ENCODE results near the gene FMNL2.

The FMNL2 gene

GRCh38 chr2:152411154-152411553, 76.2 kb downstream of the FMNL2 start:
- no peak for TF ChIP-seq CTCF (IDR thresholded peaks at IDR 0.05; ENCODE audit: low read depth, low read length, missing control alignments)
- in situ Hi-C loops (cut with HindIII; ENCODE audit: low pct_ligation_motif_present, low sequenced_read_pairs): no loop called here
- Histone ChIP-seq H3K4me3 (ENCODE audit: low read depth, low read length) (no peak overlapping the region), H3K36me3 (replicated peaks) (no peaks in the 10 kb centered on the region), H3K27ac (no peak overlapping the region), H3K27me3 (replicated peaks) (no peaks in the 10 kb centered on the region)
- DNase-seq: no peak

GRCh38 chr2:152413228-152414030, 78.5 kb downstream of the FMNL2 start:
- DNase-seq: no peak
- TF ChIP-seq CTCF (IDR thresholded peaks at IDR 0.05; ENCODE audit: low read depth, low read length, missing control alignments): no peak
- H3K27me3 ChIP-seq (replicated peaks): no peaks in the 10 kb centered on the region
- H3K4me3 ChIP-seq (ENCODE audit: low read depth, low read length): no peak overlapping the region
- no peaks in the 10 kb centered on the region for H3K36me3 ChIP-seq (replicated peaks)
- in situ Hi-C loops (cut with HindIII; ENCODE audit: low pct_ligation_motif_present, low sequenced_read_pairs): no loop called here
- no peak overlapping the region for H3K27ac ChIP-seq

GRCh38 chr2:152415231-152415642, 80.3 kb downstream of the FMNL2 start:
- H3K36me3 ChIP-seq (replicated peaks): no peaks in the 10 kb centered on the region
- no peak overlapping the region for H3K27ac ChIP-seq
- in situ Hi-C loops (cut with HindIII; ENCODE audit: low pct_ligation_motif_present, low sequenced_read_pairs): no loop called here
- H3K27me3 ChIP-seq (replicated peaks): no peaks in the 10 kb centered on the region
- H3K4me3 ChIP-seq (ENCODE audit: low read depth, low read length): no peak overlapping the region
- no peak for TF ChIP-seq CTCF (IDR thresholded peaks at IDR 0.05; ENCODE audit: low read depth, low read length, missing control alignments)
- no peak for DNase-seq

GRCh38 chr2:152415796-152416195, 80.8 kb downstream of the FMNL2 start:
- no peaks in the 10 kb centered on the region for H3K27me3 ChIP-seq (replicated peaks)
- no peak overlapping the region for H3K4me3 ChIP-seq (ENCODE audit: low read depth, low read length)
- no peaks in the 10 kb centered on the region for H3K36me3 ChIP-seq (replicated peaks)
- no peak overlapping the region for H3K27ac ChIP-seq
- no peak for TF ChIP-seq CTCF (IDR thresholded peaks at IDR 0.05; ENCODE audit: low read depth, low read length, missing control alignments)
- in situ Hi-C loops (cut with HindIII; ENCODE audit: low pct_ligation_motif_present, low sequenced_read_pairs): no loop called here
- no peak for DNase-seq

GRCh38 chr2:152418688-152419087, 83.7 kb downstream of the FMNL2 start:
- no peaks in the 10 kb centered on the region for H3K27me3 ChIP-seq (replicated peaks)
- peak; percentile 31 for TF ChIP-seq CTCF (IDR thresholded peaks at IDR 0.05; ENCODE audit: low read depth, low read length, missing control alignments)
- H3K4me3 ChIP-seq (ENCODE audit: low read depth, low read length): no peak overlapping the region
- in situ Hi-C loops (cut with HindIII; ENCODE audit: low pct_ligation_motif_present, low sequenced_read_pairs): no loop called here
- peak; percentile 64 for DNase-seq
- H3K27ac ChIP-seq: no peak overlapping the region
- no peaks in the 10 kb centered on the region for H3K36me3 ChIP-seq (replicated peaks)

GRCh38 chr2:152419944-152420343, 85.0 kb downstream of the FMNL2 start:
- no peak for DNase-seq
- Histone ChIP-seq H3K4me3 (ENCODE audit: low read depth, low read length) (no peak overlapping the region), H3K36me3 (replicated peaks) (no peaks in the 10 kb centered on the region), H3K27me3 (replicated peaks) (no peaks in the 10 kb centered on the region), H3K27ac (no peak overlapping the region)
- no peak for TF ChIP-seq CTCF (IDR thresholded peaks at IDR 0.05; ENCODE audit: low read depth, low read length, missing control alignments)
- in situ Hi-C loops (cut with HindIII; ENCODE audit: low pct_ligation_motif_present, low sequenced_read_pairs): no loop called here

All from brain microvascular endothelial cell (primary cell).